HG03354 (cell line): Measurements from ENCODE around the gene GRAP.

Experiments
- ATAC-seq: cut with Tn5 transposase; IDR thresholded peaks from one replicate; pipeline ENCODE4 v1.9.1; 2021; ENCODE audit warnings: mild to moderate bottlenecking; ENCODE audit not compliant: unreplicated experiment, poor library complexity, severe bottlenecking

Gene GRAP

GRCh38 chr17:18990331-18990730 lies 56.4 kb downstream of the GRAP start:
- no peak for ATAC-seq

- ATAC-seq = no peak
Observed at GRCh38 chr17:18988546-18989173, 58.1 kb downstream of the GRAP start.

GRCh38 chr17:18987862-18988545 lies 58.8 kb downstream of the GRAP start:
- no peak for ATAC-seq

GRCh38 chr17:18987230-18987610 lies 59.5 kb downstream of the GRAP start:
- ATAC-seq = no peak

GRCh38 chr17:18986541-18987229 lies 60.1 kb downstream of the GRAP start:
- ATAC-seq = no peak

- no peak for ATAC-seq
Observed at GRCh38 chr17:18985475-18985874, 61.3 kb downstream of the GRAP start.

- no peak for ATAC-seq
Observed at GRCh38 chr17:18984273-18985114, 62.3 kb downstream of the GRAP start.

- ATAC-seq = no peak
Observed at GRCh38 chr17:18981642-18982424, 64.9 kb downstream of the GRAP start.

- no peak for ATAC-seq
Observed at GRCh38 chr17:18981335-18981641, 65.5 kb downstream of the GRAP start.

GRCh38 chr17:18980682-18981334 lies 65.9 kb downstream of the GRAP start:
- ATAC-seq = no peak

- no peak for ATAC-seq
Observed at GRCh38 chr17:18978655-18979054, 68.1 kb downstream of the GRAP start.

GRCh38 chr17:18978050-18978449 lies 68.7 kb downstream of the GRAP start:
- no peak for ATAC-seq

GRCh38 chr17:18977646-18978045 lies 69.1 kb downstream of the GRAP start:
- ATAC-seq = no peak

- ATAC-seq = no peak
Observed at GRCh38 chr17:18977021-18977420, 69.7 kb downstream of the GRAP start.

- ATAC-seq = no peak
Observed at GRCh38 chr17:18976201-18976600, 70.6 kb downstream of the GRAP start.

- no peak for ATAC-seq
Observed at GRCh38 chr17:18975597-18975996, 71.2 kb downstream of the GRAP start.

GRCh38 chr17:18974407-18975149 lies 72.2 kb downstream of the GRAP start:
- ATAC-seq = no peak

GRCh38 chr17:18971801-18972200 lies 75.0 kb downstream of the GRAP start:
- no peak for ATAC-seq
